ENCODE measurements around the gene POLR1G. TPM values are rescaled to one million over a fixed set of nuclear protein-coding genes. Genes with fewer than 3 reads are reported as not detected.

Gene POLR1G
- total and polyA plus RNA-seq, 9 of the 15 experiments (the other 6 are each of a cell fraction or from before 2014, with no cell fraction given) = 3.0 to 50.1 (median 27.4) TPM

DNA sequence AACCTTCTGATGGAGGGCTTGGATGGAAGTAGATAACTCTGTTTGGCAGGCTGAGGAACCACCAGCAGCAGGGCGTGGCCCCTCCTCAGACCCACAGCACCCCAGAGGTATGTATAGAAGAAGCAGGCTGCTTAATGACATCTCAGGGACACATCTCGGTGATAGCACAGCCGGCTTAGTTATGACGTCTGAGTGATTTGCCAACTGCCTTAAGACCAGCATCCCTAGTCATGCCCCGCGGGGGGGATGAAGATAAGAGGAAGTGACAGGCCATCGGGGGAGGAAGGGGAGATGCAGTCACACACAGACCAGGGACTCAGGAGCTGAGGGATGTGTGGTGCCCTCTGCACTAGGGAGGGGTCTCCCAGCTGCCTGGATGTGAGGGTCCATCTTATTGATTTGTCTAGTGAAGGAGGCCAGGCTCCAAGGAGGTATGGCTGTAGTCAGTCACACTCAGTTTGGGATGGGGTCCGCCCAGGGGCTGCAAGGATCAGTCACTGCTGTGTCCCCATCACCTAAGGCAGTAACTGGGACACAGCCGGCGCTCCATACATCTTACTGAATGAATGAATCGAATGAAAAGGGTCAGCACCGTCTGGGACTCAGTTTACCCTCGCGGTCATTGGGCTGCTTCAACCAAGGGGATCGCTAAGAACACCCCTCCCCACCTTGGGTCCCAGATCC lies 36.5 kb downstream of the POLR1G start (continued):
- TF ChIP-seq FOXM1 (IDR thresholded peaks at IDR 0.05; ENCODE audit: low read depth) = no peak
- TF ChIP-seq FOXM1 (CRISPR knock-in tag; IDR thresholded peaks at IDR 0.05; ENCODE audit: low read depth) = no peak
- no peak for TF ChIP-seq ZNF143 (CRISPR knock-in tag; IDR thresholded peaks at IDR 0.05)
- TF ChIP-seq SUPT5H (IDR thresholded peaks at IDR 0.05) = peak; percentile 48
- TF ChIP-seq, protein P1, sequence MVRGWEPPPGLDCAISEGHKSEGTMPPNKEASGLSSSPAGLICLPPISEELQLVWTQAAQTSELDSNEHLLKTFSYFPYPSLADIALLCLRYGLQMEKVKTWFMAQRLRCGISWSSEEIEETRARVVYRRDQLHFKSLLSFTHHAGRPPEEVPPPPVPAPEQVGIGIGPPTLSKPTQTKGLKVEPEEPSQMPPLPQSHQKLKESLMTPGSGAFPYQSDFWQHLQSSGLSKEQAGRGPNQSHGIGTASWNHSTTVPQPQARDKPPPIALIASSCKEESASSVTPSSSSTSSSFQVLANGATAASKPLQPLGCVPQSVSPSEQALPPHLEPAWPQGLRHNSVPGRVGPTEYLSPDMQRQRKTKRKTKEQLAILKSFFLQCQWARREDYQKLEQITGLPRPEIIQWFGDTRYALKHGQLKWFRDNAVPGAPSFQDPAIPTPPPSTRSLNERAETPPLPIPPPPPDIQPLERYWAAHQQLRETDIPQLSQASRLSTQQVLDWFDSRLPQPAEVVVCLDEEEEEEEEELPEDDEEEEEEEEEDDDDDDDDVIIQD (CRISPR knock-in tag; IDR thresholded peaks at IDR 0.05) = no peak
- TF ChIP-seq, protein P2, sequence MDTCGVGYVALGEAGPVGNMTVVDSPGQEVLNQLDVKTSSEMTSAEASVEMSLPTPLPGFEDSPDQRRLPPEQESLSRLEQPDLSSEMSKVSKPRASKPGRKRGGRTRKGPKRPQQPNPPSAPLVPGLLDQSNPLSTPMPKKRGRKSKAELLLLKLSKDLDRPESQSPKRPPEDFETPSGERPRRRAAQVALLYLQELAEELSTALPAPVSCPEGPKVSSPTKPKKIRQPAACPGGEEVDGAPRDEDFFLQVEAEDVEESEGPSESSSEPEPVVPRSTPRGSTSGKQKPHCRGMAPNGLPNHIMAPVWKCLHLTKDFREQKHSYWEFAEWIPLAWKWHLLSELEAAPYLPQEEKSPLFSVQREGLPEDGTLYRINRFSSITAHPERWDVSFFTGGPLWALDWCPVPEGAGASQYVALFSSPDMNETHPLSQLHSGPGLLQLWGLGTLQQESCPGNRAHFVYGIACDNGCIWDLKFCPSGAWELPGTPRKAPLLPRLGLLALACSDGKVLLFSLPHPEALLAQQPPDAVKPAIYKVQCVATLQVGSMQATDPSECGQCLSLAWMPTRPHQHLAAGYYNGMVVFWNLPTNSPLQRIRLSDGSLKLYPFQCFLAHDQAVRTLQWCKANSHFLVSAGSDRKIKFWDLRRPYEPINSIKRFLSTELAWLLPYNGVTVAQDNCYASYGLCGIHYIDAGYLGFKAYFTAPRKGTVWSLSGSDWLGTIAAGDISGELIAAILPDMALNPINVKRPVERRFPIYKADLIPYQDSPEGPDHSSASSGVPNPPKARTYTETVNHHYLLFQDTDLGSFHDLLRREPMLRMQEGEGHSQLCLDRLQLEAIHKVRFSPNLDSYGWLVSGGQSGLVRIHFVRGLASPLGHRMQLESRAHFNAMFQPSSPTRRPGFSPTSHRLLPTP (IDR thresholded peaks at IDR 0.05; ENCODE audit: borderline replicate concordance, extremely low read depth, insufficient read length) = no peak
- no peak for TF ChIP-seq BDP1 (IDR thresholded peaks at IDR 0.05; ENCODE audit: insufficient read depth, insufficient read length)
- TF ChIP-seq ZNF707 (CRISPR knock-in tag; conservative IDR thresholded peaks at IDR 0.05) = no peak
- no peak for TF ChIP-seq ERF (CRISPR knock-in tag; IDR thresholded peaks at IDR 0.05)
- TF ChIP-seq MTA2 (IDR thresholded peaks at IDR 0.05; ENCODE audit: low read depth) = peak; percentile 40; the same call in 1 of the 2 replicates
- peak; percentile 80 for TF ChIP-seq TBP (optimal IDR thresholded peaks at IDR 0.05; ENCODE audit: low read depth, low read length)
- TF ChIP-seq KLF1 (tag; IDR thresholded peaks at IDR 0.05) = peak; percentile 65; the same call in 1 of the 2 replicates
- TF ChIP-seq, protein P3, sequence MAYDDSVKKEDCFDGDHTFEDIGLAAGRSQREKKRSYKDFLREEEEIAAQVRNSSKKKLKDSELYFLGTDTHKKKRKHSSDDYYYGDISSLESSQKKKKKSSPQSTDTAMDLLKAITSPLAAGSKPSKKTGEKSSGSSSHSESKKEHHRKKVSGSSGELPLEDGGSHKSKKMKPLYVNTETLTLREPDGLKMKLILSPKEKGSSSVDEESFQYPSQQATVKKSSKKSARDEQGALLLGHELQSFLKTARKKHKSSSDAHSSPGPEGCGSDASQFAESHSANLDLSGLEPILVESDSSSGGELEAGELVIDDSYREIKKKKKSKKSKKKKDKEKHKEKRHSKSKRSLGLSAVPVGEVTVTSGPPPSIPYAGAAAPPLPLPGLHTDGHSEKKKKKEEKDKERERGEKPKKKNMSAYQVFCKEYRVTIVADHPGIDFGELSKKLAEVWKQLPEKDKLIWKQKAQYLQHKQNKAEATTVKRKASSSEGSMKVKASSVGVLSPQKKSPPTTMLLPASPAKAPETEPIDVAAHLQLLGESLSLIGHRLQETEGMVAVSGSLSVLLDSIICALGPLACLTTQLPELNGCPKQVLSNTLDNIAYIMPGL (CRISPR knock-in tag; IDR thresholded peaks at IDR 0.05) = no peak
- TF ChIP-seq, protein P4, sequence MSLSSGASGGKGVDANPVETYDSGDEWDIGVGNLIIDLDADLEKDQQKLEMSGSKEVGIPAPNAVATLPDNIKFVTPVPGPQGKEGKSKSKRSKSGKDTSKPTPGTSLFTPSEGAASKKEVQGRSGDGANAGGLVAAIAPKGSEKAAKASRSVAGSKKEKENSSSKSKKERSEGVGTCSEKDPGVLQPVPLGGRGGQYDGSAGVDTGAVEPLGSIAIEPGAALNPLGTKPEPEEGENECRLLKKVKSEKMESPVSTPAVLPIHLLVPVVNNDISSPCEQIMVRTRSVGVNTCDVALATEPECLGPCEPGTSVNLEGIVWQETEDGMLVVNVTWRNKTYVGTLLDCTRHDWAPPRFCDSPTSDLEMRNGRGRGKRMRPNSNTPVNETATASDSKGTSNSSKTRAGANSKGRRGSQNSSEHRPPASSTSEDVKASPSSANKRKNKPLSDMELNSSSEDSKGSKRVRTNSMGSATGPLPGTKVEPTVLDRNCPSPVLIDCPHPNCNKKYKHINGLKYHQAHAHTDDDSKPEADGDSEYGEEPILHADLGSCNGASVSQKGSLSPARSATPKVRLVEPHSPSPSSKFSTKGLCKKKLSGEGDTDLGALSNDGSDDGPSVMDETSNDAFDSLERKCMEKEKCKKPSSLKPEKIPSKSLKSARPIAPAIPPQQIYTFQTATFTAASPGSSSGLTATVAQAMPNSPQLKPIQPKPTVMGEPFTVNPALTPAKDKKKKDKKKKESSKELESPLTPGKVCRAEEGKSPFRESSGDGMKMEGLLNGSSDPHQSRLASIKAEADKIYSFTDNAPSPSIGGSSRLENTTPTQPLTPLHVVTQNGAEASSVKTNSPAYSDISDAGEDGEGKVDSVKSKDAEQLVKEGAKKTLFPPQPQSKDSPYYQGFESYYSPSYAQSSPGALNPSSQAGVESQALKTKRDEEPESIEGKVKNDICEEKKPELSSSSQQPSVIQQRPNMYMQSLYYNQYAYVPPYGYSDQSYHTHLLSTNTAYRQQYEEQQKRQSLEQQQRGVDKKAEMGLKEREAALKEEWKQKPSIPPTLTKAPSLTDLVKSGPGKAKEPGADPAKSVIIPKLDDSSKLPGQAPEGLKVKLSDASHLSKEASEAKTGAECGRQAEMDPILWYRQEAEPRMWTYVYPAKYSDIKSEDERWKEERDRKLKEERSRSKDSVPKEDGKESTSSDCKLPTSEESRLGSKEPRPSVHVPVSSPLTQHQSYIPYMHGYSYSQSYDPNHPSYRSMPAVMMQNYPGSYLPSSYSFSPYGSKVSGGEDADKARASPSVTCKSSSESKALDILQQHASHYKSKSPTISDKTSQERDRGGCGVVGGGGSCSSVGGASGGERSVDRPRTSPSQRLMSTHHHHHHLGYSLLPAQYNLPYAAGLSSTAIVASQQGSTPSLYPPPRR (CRISPR knock-in tag; IDR thresholded peaks at IDR 0.05; ENCODE audit: borderline replicate concordance) = no peak
- TF ChIP-seq, protein P5, sequence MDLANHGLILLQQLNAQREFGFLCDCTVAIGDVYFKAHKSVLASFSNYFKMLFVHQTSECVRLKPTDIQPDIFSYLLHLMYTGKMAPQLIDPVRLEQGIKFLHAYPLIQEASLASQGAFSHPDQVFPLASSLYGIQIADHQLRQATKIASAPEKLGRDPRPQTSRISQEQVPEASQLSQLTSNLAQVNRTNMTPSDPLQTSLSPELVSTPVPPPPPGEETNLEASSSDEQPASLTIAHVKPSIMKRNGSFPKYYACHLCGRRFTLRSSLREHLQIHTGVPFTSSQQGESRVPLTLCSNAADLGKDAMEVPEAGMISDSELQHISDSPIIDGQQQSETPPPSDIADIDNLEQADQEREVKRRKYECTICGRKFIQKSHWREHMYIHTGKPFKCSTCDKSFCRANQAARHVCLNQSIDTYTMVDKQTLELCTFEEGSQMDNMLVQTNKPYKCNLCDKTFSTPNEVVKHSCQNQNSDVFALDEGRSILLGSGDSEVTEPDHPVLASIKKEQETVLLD (IDR thresholded peaks at IDR 0.05) = 0 out of 2 replicates have a peak, but pooled peaks have one; percentile 18

All from K562 (cell line).